ENCODE results near the gene PPP4R4. TPM values are rescaled to one million over a fixed set of nuclear protein-coding genes. Genes with fewer than 3 reads are reported as not detected.

Gene PPP4R4
- total and polyA plus RNA-seq, 2 of the 4 experiments (the other 2 are of a cell fraction), result 0.17 to 0.36 TPM

- Histone ChIP-seq H2BK15ac (ENCODE audit: low read depth, low read length) (no peak overlapping the region), H3K9me3 (ENCODE audit: control insufficient read depth, insufficient read depth, low read length) (no peaks in the 10 kb centered on the region), H3K18ac (ENCODE audit: low read depth, low read length) (no peak overlapping the region), H3K27me3 (ENCODE audit: control insufficient read depth, insufficient read depth, low read length) (peaks cover 4% of the 10 kb centered on the region), H3K4me1 (ENCODE audit: control insufficient read depth, insufficient read depth, low read length) (no peaks in the 10 kb centered on the region), H4K8ac (ENCODE audit: low read depth in 2 of 2, low read length in 2 of 2) (no peak overlapping the region), H2BK120ac (ENCODE audit: low read depth, low read length) (no peak overlapping the region), H4K91ac (ENCODE audit: insufficient read depth, low read depth, low read length) (no peak overlapping the region), H3K9me1 (ENCODE audit: insufficient read depth, low read length) (no peaks in the 10 kb centered on the region), H3K23ac (ENCODE audit: low read depth, low read length) (no peak overlapping the region), H3K36me3 (ENCODE audit: control insufficient read depth, insufficient read depth, low read length) (no peaks in the 10 kb centered on the region), H3K56ac (ENCODE audit: extremely low read depth, insufficient read depth, low read length) (no peak overlapping the region), H3K27ac (ENCODE audit: insufficient read depth, low read length) (no peak overlapping the region), H4K5ac (ENCODE audit: low read depth, low read length) (no peak overlapping the region), H2BK5ac (ENCODE audit: low read depth, low read length, poor library complexity, severe bottlenecking) (no peak overlapping the region), H3K4ac (ENCODE audit: low read depth, low read length) (no peak overlapping the region), H2AK9ac (replicated peaks; ENCODE audit: low read depth, low read length, poor library complexity) (no peak overlapping the region), H3K4me3 (ENCODE audit: insufficient read depth, low read depth, low read length) (no peak overlapping the region), H2BK20ac (ENCODE audit: low read depth, low read length) (no peak overlapping the region), H3K14ac (replicated peaks; ENCODE audit: low read depth, low read length) (no peak overlapping the region), H3K79me1 (ENCODE audit: low read depth in 1 of 2, low read length in 2 of 2) (no peaks in the 10 kb centered on the region), H2AK5ac (ENCODE audit: low read depth, low read length) (no peak overlapping the region), H4K20me1 (ENCODE audit: insufficient read depth, low read length) (no peaks in the 10 kb centered on the region), H2AFZ (replicated peaks; ENCODE audit: low read length, poor library complexity) (no peak overlapping the region), H3K4me2 (ENCODE audit: low read depth, low read length) (no peak overlapping the region), H3K9ac (ENCODE audit: low read depth, low read length) (no peak overlapping the region)
- ChIA-PET POLR2A (ENCODE audit: unreplicated experiment) (no interaction called here), CTCF (interaction anchor here (2.0 kb wide), 1 partner anchor 16 kb away, joined by 8 read pairs; no protein-coding TSS in a partner anchor)
- dilution Hi-C loops (cut with HindIII; ENCODE audit: low sequenced_read_pairs, unreplicated experiment) (no loop called here), in situ Hi-C loops (cut with MboI; ENCODE audit: low sequenced_read_pairs) (no loop called here), intact Hi-C loops (cut with micrococcal nuclease) (no loop called here)
- TF ChIP-seq CHD1 (IDR thresholded peaks at IDR 0.05; ENCODE audit: low read depth, low read length) (no peak), MAZ (IDR thresholded peaks at IDR 0.05; ENCODE audit: borderline replicate concordance, low read depth, low read length) (no peak), USF2 (IDR thresholded peaks at IDR 0.05; ENCODE audit: low read depth, low read length) (no peak), RFX5 (IDR thresholded peaks at IDR 0.05; ENCODE audit: low read depth, low read length) (no peak), ELK1 (IDR thresholded peaks at IDR 0.05; ENCODE audit: borderline replicate concordance, low read depth, low read length) (no peak), FOS (IDR thresholded peaks at IDR 0.05; ENCODE audit: low read depth, low read length) (no peak), CEBPB (IDR thresholded peaks at IDR 0.05; ENCODE audit: low read depth, low read length) (no peak), BHLHE40 (IDR thresholded peaks at IDR 0.05; ENCODE audit: low read depth, low read length) (no peak), MAFK (IDR thresholded peaks at IDR 0.05; ENCODE audit: low read depth, low read length) (no peak), RCOR1 (IDR thresholded peaks at IDR 0.05; ENCODE audit: insufficient replicate concordance, low read length) (no peak), NFE2L2 (IDR thresholded peaks at IDR 0.05; ENCODE audit: low read depth, low read length) (no peak), SMC3 (IDR thresholded peaks at IDR 0.05; ENCODE audit: low read depth, low read length) (no peak), RAD21 (IDR thresholded peaks at IDR 0.05; ENCODE audit: low read length) (no peak), POLR2A (IDR thresholded peaks at IDR 0.05; ENCODE audit: low read depth, low read length) (no peak), MXI1 (IDR thresholded peaks at IDR 0.05; ENCODE audit: borderline replicate concordance, low read depth, low read length) (no peak)
- no TSS peak for BruUV-seq (replicated peaks)
- no peak for ATAC-seq (ENCODE audit: low read depth)
- DNase-seq, result no peak
- no CpG with 5 or more reads among the region's 1 CpG for WGBS, 2 experiments (ENCODE audit: extremely low coverage in 2 of 2, insufficient read length in 1 of 2)
Measured at GRCh38 chr14:94152676-94153075, 21.4 kb upstream of the PPP4R4 start.

All from IMR-90 (cell line).